Prostate gland (tissue), 2 donors: ENCODE measurements around the gene C1QTNF4.

ENCODE experiments used
- POLR2A ChIP-seq: fragments of 450-650 bp; IDR thresholded peaks from one replicate; pipeline ENCODE4 v1.6.1; 2016; ENCODE audit warnings: antibody characterized with exemption, mild to moderate bottlenecking
- POLR2AphosphoS5 ChIP-seq: sonication (generic); formaldehyde crosslinking; IDR thresholded peaks from one replicate; pipeline ENCODE4 v1.6.1; 2017; ENCODE audit warnings: antibody characterized with exemption
- TF ChIP-seq, protein P1 (sequence below), 4 experiments: fragments of 200-600 bp in 2 of 4; fragments of 450-650 bp in 2 of 4; sonication (generic) in 2 of 4; IDR thresholded peaks; 1 replicate in 3 of 4; 2 replicates in 1 of 4; pipeline ENCODE4 v1.5.1; 2016 to 2019; ENCODE audit warnings: antibody characterized with exemption in 4 of 4, mild to moderate bottlenecking in 2 of 4, moderate library complexity in 2 of 4

DNA sequence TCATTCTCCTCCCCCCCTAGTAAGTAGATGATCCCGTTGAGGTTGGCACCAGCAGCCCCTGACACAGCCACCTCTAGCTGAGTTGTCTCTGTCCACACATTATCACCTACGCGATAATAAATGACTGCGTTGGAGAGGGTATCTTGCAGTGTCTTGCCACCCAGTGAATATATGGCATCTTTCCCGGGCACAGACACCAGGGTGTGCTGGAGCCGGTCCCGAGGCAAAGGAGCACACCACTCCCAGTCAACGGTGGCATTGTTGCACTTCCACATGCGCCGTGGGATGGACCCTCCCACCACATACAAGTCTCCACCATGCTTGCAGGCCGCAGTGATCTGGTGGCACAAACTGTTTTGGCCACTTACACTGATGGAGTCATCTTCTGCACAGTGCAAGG, 20.9 kb downstream of the C1QTNF4 start:
- no peak for TF ChIP-seq POLR2A
- TF ChIP-seq, protein P1, sequence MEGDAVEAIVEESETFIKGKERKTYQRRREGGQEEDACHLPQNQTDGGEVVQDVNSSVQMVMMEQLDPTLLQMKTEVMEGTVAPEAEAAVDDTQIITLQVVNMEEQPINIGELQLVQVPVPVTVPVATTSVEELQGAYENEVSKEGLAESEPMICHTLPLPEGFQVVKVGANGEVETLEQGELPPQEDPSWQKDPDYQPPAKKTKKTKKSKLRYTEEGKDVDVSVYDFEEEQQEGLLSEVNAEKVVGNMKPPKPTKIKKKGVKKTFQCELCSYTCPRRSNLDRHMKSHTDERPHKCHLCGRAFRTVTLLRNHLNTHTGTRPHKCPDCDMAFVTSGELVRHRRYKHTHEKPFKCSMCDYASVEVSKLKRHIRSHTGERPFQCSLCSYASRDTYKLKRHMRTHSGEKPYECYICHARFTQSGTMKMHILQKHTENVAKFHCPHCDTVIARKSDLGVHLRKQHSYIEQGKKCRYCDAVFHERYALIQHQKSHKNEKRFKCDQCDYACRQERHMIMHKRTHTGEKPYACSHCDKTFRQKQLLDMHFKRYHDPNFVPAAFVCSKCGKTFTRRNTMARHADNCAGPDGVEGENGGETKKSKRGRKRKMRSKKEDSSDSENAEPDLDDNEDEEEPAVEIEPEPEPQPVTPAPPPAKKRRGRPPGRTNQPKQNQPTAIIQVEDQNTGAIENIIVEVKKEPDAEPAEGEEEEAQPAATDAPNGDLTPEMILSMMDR (IDR thresholded peaks at IDR 0.05) = no peak
- no peak for TF ChIP-seq POLR2AphosphoS5
